Esophagus squamous epithelium (tissue), 5 donors: ENCODE data around the gene TNIP1. TPM values are rescaled to one million over a fixed set of nuclear protein-coding genes. Genes with fewer than 3 reads are reported as not detected.
A peak's percentile ranks its signal among the peaks of the same experiment; 100 is the strongest.

Experiments used
- DNase-seq: peaks from one replicate; lab custom pipeline; 2025; lab: John Stamatoyannopoulos, UW
- H3K27ac ChIP-seq, 4 donors: fragments of 200-600 bp; sonication (generic); one replicate each; pipeline ENCODE4 v1.5.1; 2016 to 2019; ENCODE audit warnings: mild to moderate bottlenecking in 1 of 4
- H3K27me3 ChIP-seq, 4 donors: fragments of 200-600 bp; sonication (generic); 1 replicate in 3 of 4; 2 replicates in 1 of 4; pipeline versions ENCODE4 v1.5.1 to v1.6.0; 2017 to 2021; ENCODE audit warnings: antibody characterized with exemption in 1 of 4
- H3K36me3 ChIP-seq, 3 donors: fragments of 200-600 bp; sonication (generic); one replicate each; pipeline ENCODE4 v1.5.1; 2016 to 2019
- H3K4me1 ChIP-seq, 3 donors: fragments of 200-600 bp; sonication (generic); one replicate each; pipeline ENCODE4 v1.5.1; 2017 to 2019
- H3K4me3 ChIP-seq, 4 donors: fragments of 200-600 bp; sonication (generic); 1 replicate in 3 of 4; 2 replicates in 1 of 4; pipeline ENCODE4 v1.5.1; 2016 to 2019; ENCODE audit warnings: mild to moderate bottlenecking in 2 of 4, moderate library complexity in 1 of 4
- H3K9me3 ChIP-seq, 3 donors: fragments of 200-600 bp; sonication (generic); one replicate each; pipeline ENCODE4 v1.5.1; 2016 to 2019
- CTCF ChIP-seq, 6 experiments: fragments of 450-650 bp in 4 of 6; fragments of 200-600 bp in 2 of 6; sonication (generic) in 2 of 6; IDR thresholded peaks; one replicate each; pipeline ENCODE4 v1.5.1; 2016 to 2019; ENCODE audit warnings: antibody characterized with exemption in 6 of 6, mild to moderate bottlenecking in 4 of 6, moderate library complexity in 4 of 6
- POLR2A ChIP-seq, 4 donors: fragments of 450-650 bp; IDR thresholded peaks; one replicate each; pipeline ENCODE4 v1.6.1; 2017; ENCODE audit warnings: antibody characterized with exemption in 4 of 4, mild to moderate bottlenecking in 4 of 4, moderate library complexity in 3 of 4
- WGBS, 2 donors: methylation state at CpG; one replicate each; pipeline ENCODE4 v1.1.5; 2018; 5-methylcytosine and 5-hydroxymethylcytosine counted together
- intact Hi-C: fragments of 100-400 bp; cut with DNase I; formaldehyde crosslinking; loops from one replicate; pipeline ENCODE4 v1.15.0; 2022
- total RNA-seq, 4 donors: library from RNA; depleted of rRNA; stranded (reverse); fragments of >200 nt; gene quantifications; one replicate each; pipeline ENCODE4 v1.1.0, GENCODE V29; 2016
- donor health status: DM: yes; HTN: yes; CAD: no.

TNIP1 gene
- total RNA-seq, 4 donors from 2014 or later: 55.5 to 109 (median 95.4) TPM

DNA sequence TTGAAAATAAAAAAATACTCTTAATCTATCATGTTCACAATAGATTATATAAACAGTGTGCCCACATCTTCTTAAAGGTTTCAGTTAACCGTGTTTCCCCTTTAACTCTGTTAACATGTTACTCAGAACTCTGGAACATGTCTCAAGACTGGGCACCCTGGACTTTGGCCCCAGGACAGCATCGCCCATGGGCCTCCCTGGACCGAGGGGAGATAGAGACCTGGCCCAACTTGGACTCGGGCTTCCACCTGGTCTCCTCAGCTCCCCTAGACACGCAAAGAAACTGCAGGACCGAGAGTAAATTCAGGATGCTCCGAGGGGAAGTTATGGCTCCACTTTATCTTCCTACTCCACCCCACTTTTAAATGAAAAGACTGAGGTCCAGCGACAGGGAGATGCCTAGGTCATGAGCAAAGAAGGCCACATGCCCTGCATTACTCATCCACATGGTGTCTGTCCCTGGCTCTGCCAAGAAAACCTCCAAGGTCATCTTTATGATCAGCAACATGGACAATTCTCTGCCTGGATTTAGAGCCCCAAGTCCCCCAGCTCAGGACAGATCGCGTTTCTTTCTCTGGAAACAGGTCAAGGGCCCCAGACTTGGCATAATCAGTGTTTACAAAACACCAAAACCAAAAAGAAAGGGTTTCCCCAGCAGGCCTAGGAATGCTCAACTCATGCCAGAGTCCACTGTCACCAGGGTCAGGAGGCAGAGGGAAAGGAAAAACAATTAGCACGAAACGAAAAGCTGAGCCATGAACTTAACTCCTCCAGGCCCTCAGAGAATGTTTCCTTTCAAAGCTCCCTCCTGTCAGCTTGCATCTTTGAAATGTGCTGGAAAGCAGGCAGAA is 43.0 kb downstream of the TNIP1 start:
- 77 to 85% methylated on average over 7 to 9 of the region's 12 CpGs for WGBS, 2 donors
- intact Hi-C loops: no loop called here
- H3K36me3 ChIP-seq: peaks cover 32 to 100% (median 45%) of the 10 kb centered on the region in 3 donors
- peaks cover 0 to 65% (median 51%) of the 10 kb centered on the region in 3 donors for H3K4me1 ChIP-seq
- TF ChIP-seq CTCF (IDR thresholded peaks at IDR 0.05): no peak
- TF ChIP-seq POLR2A (IDR thresholded peaks at IDR 0.05): no peak
- no peaks in the 10 kb centered on the region for H3K9me3 ChIP-seq
- H3K27me3 ChIP-seq: no peaks in the 10 kb centered on the region
- DNase-seq: no peak
- H3K4me3 ChIP-seq: no peak overlapping the region
- H3K27ac ChIP-seq: peak overlapping the region; percentile 74 to 89 (median 88)

DNA sequence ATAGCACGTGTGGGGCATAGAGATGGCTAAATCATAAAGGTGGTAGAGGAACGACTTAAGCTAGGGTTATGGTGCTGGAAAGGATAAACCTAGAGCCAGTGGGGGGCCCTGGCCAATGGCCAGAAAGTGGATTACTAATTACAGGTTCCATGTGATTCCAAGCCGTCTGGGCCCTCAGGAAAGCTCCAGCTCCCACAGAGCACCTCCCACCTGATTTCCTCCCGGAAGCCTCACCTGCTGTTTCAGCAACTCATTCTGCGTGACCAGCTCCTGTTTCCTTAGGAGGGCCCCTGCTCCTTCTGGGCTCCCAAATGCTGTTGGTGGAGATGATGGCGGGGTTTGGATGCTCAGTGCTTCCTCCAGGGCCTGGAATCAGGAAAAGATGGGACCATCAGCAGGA is 44.3 kb downstream of the TNIP1 start:
- peaks cover 0 to 53% (median 43%) of the 10 kb centered on the region in 3 donors for H3K4me1 ChIP-seq
- H3K9me3 ChIP-seq: no peaks in the 10 kb centered on the region
- intact Hi-C loops: no loop called here
- TF ChIP-seq POLR2A (IDR thresholded peaks at IDR 0.05): no peak
- TF ChIP-seq CTCF (IDR thresholded peaks at IDR 0.05): no peak
- whole genome bisulfite sequencing, 2 donors: 84 to 91% methylated on average over 4 to 5 of the region's 6 CpGs
- H3K27me3 ChIP-seq: no peaks in the 10 kb centered on the region
- H3K36me3 ChIP-seq: peaks cover 34 to 100% (median 38%) of the 10 kb centered on the region in 3 donors
- H3K27ac ChIP-seq: peak overlapping the region in 2 of 4 donors; percentile 88 to 89
- no peak for DNase-seq
- H3K4me3 ChIP-seq: no peak overlapping the region

GRCh38 chr5:151034422-151035379 is 46.1 kb downstream of the TNIP1 start:
- 85 to 91% methylated on average over 14 to 19 of the region's 19 CpGs for WGBS, 2 donors
- no peak for DNase-seq
- Histone ChIP-seq H3K4me3 (no peak overlapping the region), H3K4me1 (peaks cover 0 to 50% (median 36%) of the 10 kb centered on the region in 3 donors), H3K36me3 (peaks cover 38 to 100% (median 42%) of the 10 kb centered on the region in 3 donors), H3K27ac (peak overlapping the region in 2 of 4 donors; percentile 9 to 14), H3K9me3 (no peaks in the 10 kb centered on the region), H3K27me3 (no peaks in the 10 kb centered on the region)
- TF ChIP-seq POLR2A (IDR thresholded peaks at IDR 0.05): no peak
- no peak for TF ChIP-seq CTCF (IDR thresholded peaks at IDR 0.05)
- intact Hi-C loops: no loop called here

GRCh38 chr5:151033217-151033934 is 47.5 kb downstream of the TNIP1 start:
- intact Hi-C loops: no loop called here
- Histone ChIP-seq H3K9me3 (no peaks in the 10 kb centered on the region), H3K4me1 (peaks cover 0 to 50% (median 25%) of the 10 kb centered on the region in 3 donors), H3K36me3 (peaks cover 29 to 100% (median 51%) of the 10 kb centered on the region in 3 donors), H3K4me3 (no peak overlapping the region), H3K27me3 (no peaks in the 10 kb centered on the region), H3K27ac (peak overlapping the region in 2 of 4 donors; percentile 22 to 29)
- DNase-seq: no peak
- WGBS, 2 donors: 86 to 91% methylated on average over 4 to 6 of the region's 14 CpGs
- no peak for TF ChIP-seq CTCF (IDR thresholded peaks at IDR 0.05)
- no peak for TF ChIP-seq POLR2A (IDR thresholded peaks at IDR 0.05)
